ENCODE data around the gene GAST.

GRCh38 chr17:41695954-41696757, 16.0 kb upstream of the GAST start:
- TF ChIP-seq, protein P1, sequence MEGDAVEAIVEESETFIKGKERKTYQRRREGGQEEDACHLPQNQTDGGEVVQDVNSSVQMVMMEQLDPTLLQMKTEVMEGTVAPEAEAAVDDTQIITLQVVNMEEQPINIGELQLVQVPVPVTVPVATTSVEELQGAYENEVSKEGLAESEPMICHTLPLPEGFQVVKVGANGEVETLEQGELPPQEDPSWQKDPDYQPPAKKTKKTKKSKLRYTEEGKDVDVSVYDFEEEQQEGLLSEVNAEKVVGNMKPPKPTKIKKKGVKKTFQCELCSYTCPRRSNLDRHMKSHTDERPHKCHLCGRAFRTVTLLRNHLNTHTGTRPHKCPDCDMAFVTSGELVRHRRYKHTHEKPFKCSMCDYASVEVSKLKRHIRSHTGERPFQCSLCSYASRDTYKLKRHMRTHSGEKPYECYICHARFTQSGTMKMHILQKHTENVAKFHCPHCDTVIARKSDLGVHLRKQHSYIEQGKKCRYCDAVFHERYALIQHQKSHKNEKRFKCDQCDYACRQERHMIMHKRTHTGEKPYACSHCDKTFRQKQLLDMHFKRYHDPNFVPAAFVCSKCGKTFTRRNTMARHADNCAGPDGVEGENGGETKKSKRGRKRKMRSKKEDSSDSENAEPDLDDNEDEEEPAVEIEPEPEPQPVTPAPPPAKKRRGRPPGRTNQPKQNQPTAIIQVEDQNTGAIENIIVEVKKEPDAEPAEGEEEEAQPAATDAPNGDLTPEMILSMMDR (IDR thresholded peaks at IDR 0.05), result peak; percentile 75 to 89 (median 79)
- TF ChIP-seq POLR2A (IDR thresholded peaks at IDR 0.05; ENCODE audit: low read depth), result no peak
